Hepatocyte (in vitro differentiated cells): ENCODE measurements around the gene PTPRM. TPM values are rescaled to one million over a fixed set of nuclear protein-coding genes. Genes with fewer than 3 reads are reported as not detected.

Experiments used
- DNase-seq: peaks from one replicate; pipeline ENCODE4 v3.0.0-alpha.2; 2016; ENCODE audit warnings: low spot score
- H2AFZ ChIP-seq: fragments of 200-600 bp; sonication (generic); 2 replicates; pipeline ENCODE4 v1.6.0; 2016; ENCODE audit warnings: antibody characterized with exemption, mild to moderate bottlenecking
- H3K27ac ChIP-seq: fragments of 200-600 bp; sonication (generic); 2 replicates; pipeline ENCODE4 v1.5.1; 2016; ENCODE audit warnings: mild to moderate bottlenecking
- H3K27me3 ChIP-seq: fragments of 200-600 bp; sonication (generic); 2 replicates; pipeline ENCODE4 v1.6.1; 2016
- H3K36me3 ChIP-seq: fragments of 200-600 bp; sonication (generic); replicated peaks from 2 replicates; pipeline ENCODE4 v1.5.1; 2016; ENCODE audit warnings: low read depth; ENCODE audit not compliant: insufficient read depth
- H3K4me1 ChIP-seq: fragments of 200-600 bp; sonication (generic); 2 replicates; pipeline ENCODE4 v1.5.1; 2016; ENCODE audit warnings: mild to moderate bottlenecking, moderate library complexity; ENCODE audit not compliant: insufficient read depth
- H3K4me2 ChIP-seq: fragments of 200-600 bp; sonication (generic); 2 replicates; pipeline ENCODE4 v1.6.0; 2016
- H3K4me3 ChIP-seq: fragments of 200-600 bp; sonication (generic); 2 replicates; pipeline ENCODE4 v1.5.1; 2016; ENCODE audit warnings: mild to moderate bottlenecking
- H3K79me2 ChIP-seq: fragments of 200-600 bp; sonication (generic); 2 replicates; pipeline ENCODE4 v1.6.0; 2017; ENCODE audit warnings: mild to moderate bottlenecking
- H3K9me2 ChIP-seq: fragments of 200-600 bp; sonication (generic); replicated peaks from 2 replicates; pipeline ENCODE4 v1.6.0; 2017; ENCODE audit warnings: mild to moderate bottlenecking; ENCODE audit not compliant: insufficient read depth
- H3K9me3 ChIP-seq: fragments of 200-600 bp; sonication (generic); 2 replicates; pipeline ENCODE4 v1.5.1; 2016; ENCODE audit warnings: low read depth, mild to moderate bottlenecking
- H4K20me1 ChIP-seq: fragments of 200-600 bp; sonication (generic); 2 replicates; pipeline ENCODE4 v1.6.0; 2016; ENCODE audit warnings: mild to moderate bottlenecking; ENCODE audit not compliant: insufficient read depth, poor library complexity, severe bottlenecking
- EZH2 ChIP-seq: fragments of 200-600 bp; sonication (generic); IDR thresholded peaks from 2 replicates; pipeline ENCODE4 v1.6.1; 2016; ENCODE audit warnings: antibody characterized with exemption, mild to moderate bottlenecking, borderline replicate concordance
- EZH2phosphoT487 ChIP-seq: fragments of 200-600 bp; sonication (generic); IDR thresholded peaks from one replicate; pipeline ENCODE4 v1.6.1; 2018; ENCODE audit warnings: antibody characterized with exemption, mild to moderate bottlenecking, low read depth, moderate library complexity; ENCODE audit not compliant: unreplicated experiment, severe bottlenecking
- WGBS: methylation state at CpG from one replicate; pipeline ENCODE4 v1.1.6; 2016; ENCODE audit warnings: low lambda C conversion rate; ENCODE audit errors: missing lambda C conversion rate; 5-methylcytosine and 5-hydroxymethylcytosine counted together
- polyA plus RNA-seq: library from polyadenylated mRNA; unstranded; fragments of >200 nt; fragmentation: Nextera tagmentation; extraction: Ambion mirVana; gene quantifications from 2 replicates; pipeline ENCODE4 v1.2.1, GENCODE V29; 2016
- total RNA-seq: library from RNA; depleted of rRNA; stranded (reverse); fragments of >200 nt; gene quantifications from 2 replicates; pipeline ENCODE4 v1.2.3, GENCODE V29; 2014
- TF ChIP-seq, protein P1 (sequence below): fragments of 200-600 bp; sonication (generic); IDR thresholded peaks from 2 replicates; pipeline ENCODE4 v1.5.1; 2016; ENCODE audit warnings: antibody characterized with exemption, mild to moderate bottlenecking; ENCODE audit not compliant: poor library complexity

The PTPRM gene
- total and polyA plus RNA-seq, 2 experiments from 2014 or later, result 26.1 to 47.4 TPM

- H3K27ac ChIP-seq, result no peak overlapping the region
- no peak overlapping the region for H3K4me2 ChIP-seq
- no peak for TF ChIP-seq EZH2phosphoT487
- TF ChIP-seq, protein P1, sequence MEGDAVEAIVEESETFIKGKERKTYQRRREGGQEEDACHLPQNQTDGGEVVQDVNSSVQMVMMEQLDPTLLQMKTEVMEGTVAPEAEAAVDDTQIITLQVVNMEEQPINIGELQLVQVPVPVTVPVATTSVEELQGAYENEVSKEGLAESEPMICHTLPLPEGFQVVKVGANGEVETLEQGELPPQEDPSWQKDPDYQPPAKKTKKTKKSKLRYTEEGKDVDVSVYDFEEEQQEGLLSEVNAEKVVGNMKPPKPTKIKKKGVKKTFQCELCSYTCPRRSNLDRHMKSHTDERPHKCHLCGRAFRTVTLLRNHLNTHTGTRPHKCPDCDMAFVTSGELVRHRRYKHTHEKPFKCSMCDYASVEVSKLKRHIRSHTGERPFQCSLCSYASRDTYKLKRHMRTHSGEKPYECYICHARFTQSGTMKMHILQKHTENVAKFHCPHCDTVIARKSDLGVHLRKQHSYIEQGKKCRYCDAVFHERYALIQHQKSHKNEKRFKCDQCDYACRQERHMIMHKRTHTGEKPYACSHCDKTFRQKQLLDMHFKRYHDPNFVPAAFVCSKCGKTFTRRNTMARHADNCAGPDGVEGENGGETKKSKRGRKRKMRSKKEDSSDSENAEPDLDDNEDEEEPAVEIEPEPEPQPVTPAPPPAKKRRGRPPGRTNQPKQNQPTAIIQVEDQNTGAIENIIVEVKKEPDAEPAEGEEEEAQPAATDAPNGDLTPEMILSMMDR, result no peak
- TF ChIP-seq EZH2, result no peak
- DNase-seq, result no peak
- H3K79me2 ChIP-seq, result no peaks in the 10 kb centered on the region
- no peaks in the 10 kb centered on the region for H3K36me3 ChIP-seq
- H4K20me1 ChIP-seq, result no peaks in the 10 kb centered on the region
- no peaks in the 10 kb centered on the region for H3K4me1 ChIP-seq
- H3K27me3 ChIP-seq, result no peaks in the 10 kb centered on the region
- no peak overlapping the region for H2AFZ ChIP-seq
- H3K9me3 ChIP-seq, result no peaks in the 10 kb centered on the region
- no peak overlapping the region for H3K4me3 ChIP-seq
- 81% methylated on average over 1 of the region's 1 CpG for WGBS
- H3K9me2 ChIP-seq, result no peaks in the 10 kb centered on the region
Observed at GRCh38 chr18:8253944-8254343, 686.8 kb downstream of the PTPRM start.

DNA sequence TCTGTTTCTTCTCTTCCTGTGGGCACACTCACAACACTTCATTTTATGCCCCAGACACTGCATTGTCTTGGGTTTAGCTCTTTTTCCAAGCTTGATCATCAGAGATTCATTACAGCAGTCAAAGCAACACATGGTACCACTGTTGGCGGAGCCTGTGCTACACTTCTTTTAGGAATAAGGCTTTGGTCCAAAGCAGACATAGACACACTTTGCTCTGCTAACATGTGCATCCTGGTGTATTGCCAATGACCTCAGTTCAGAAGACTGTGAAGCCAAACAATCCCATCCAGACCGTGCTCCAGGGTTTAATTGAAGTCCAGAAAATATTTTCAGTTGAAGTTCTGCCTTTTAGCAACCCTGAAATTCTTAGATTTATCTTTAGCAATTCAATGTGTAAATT lies 687.5 kb downstream of the PTPRM start:
- WGBS, result 86% methylated on average over 2 of the region's 2 CpGs

DNA sequence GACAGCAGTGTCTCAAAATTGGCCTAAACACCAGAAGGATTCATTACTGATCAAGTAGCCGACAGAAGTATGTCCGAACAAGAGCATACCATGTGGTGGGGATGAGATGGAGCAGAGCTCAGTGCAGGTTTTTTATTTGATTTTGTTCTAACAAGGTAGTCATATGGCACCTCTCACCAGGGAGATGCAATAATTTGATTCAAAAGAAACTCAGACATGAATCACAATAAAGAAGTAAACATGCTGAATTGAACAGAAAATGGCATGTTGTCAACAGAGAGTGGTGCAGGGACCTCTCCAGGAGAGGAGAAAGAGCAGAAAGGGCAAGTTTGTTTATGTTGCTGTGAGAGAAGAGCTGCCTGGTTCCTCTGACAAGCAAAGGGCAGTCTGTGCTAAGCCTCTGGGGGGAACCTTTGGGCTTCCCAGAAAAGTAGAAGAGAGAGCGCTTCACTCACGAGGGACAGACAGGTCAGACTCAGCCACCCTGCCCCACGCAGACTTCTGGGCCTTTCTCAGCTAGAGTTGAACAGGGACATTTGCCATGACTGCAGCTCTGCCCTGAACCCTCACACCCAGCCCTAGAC lies 690.8 kb downstream of the PTPRM start:
- no peaks in the 10 kb centered on the region for H3K27me3 ChIP-seq
- H3K4me2 ChIP-seq, result no peak overlapping the region
- 72% methylated on average over 5 of the region's 5 CpGs for WGBS
- DNase-seq, result no peak
- no peaks in the 10 kb centered on the region for H3K9me3 ChIP-seq
- H4K20me1 ChIP-seq, result no peaks in the 10 kb centered on the region
- no peaks in the 10 kb centered on the region for H3K36me3 ChIP-seq
- TF ChIP-seq EZH2phosphoT487 (no peak), EZH2 (no peak)
- TF ChIP-seq, protein P1, result no peak
- H3K79me2 ChIP-seq, result no peaks in the 10 kb centered on the region
- no peaks in the 10 kb centered on the region for H3K4me1 ChIP-seq
- no peak overlapping the region for H3K27ac ChIP-seq
- no peak overlapping the region for H2AFZ ChIP-seq
- no peaks in the 10 kb centered on the region for H3K9me2 ChIP-seq
- H3K4me3 ChIP-seq, result no peak overlapping the region

More for the DNA sequence above, 687.5 kb downstream of the PTPRM start:
- Histone ChIP-seq H2AFZ (no peak overlapping the region), H3K9me3 (no peaks in the 10 kb centered on the region), H3K9me2 (no peaks in the 10 kb centered on the region), H4K20me1 (no peaks in the 10 kb centered on the region), H3K4me2 (no peak overlapping the region), H3K27ac (no peak overlapping the region), H3K4me3 (no peak overlapping the region), H3K4me1 (no peaks in the 10 kb centered on the region), H3K79me2 (no peaks in the 10 kb centered on the region), H3K27me3 (no peaks in the 10 kb centered on the region), H3K36me3 (no peaks in the 10 kb centered on the region)
- TF ChIP-seq, protein P1, result no peak
- TF ChIP-seq EZH2phosphoT487, result no peak
- no peak for TF ChIP-seq EZH2
- DNase-seq, result no peak

GRCh38 chr18:8260319-8260718 lies 693.2 kb downstream of the PTPRM start:
- H3K27ac ChIP-seq, result no peak overlapping the region
- no peaks in the 10 kb centered on the region for H3K4me1 ChIP-seq
- no peaks in the 10 kb centered on the region for H4K20me1 ChIP-seq
- TF ChIP-seq, protein P1, result no peak
- H2AFZ ChIP-seq, result no peak overlapping the region
- 100% methylated on average over 1 of the region's 1 CpG for WGBS
- no peak overlapping the region for H3K4me3 ChIP-seq
- no peaks in the 10 kb centered on the region for H3K9me2 ChIP-seq
- no peak for DNase-seq
- H3K27me3 ChIP-seq, result no peaks in the 10 kb centered on the region
- no peaks in the 10 kb centered on the region for H3K79me2 ChIP-seq
- H3K36me3 ChIP-seq, result no peaks in the 10 kb centered on the region
- no peaks in the 10 kb centered on the region for H3K9me3 ChIP-seq
- no peak overlapping the region for H3K4me2 ChIP-seq
